ENCODE results near the gene NDUFA5.

GRCh38 chr7:123598657-123599056 lies 41.0 kb upstream of the NDUFA5 start:
- TF ChIP-seq CTCF (IDR thresholded peaks at IDR 0.05) = no peak
- TF ChIP-seq POLR2AphosphoS5 (IDR thresholded peaks at IDR 0.05) = no peak
- no peak for TF ChIP-seq EP300 (IDR thresholded peaks at IDR 0.05)
- TF ChIP-seq POLR2A (IDR thresholded peaks at IDR 0.05) = no peak

All from suprapubic skin (tissue), 4 donors.